BJ (cell line): ENCODE data around the gene ARHGAP25. TPM values are rescaled to one million over a fixed set of nuclear protein-coding genes. Genes with fewer than 3 reads are reported as not detected.
A peak's percentile ranks its signal among the peaks of the same experiment; 100 is the strongest.

Experiments used
- CTCF ChIA-PET: fragments of 350-600 bp; formaldehyde crosslinking; extraction: SDS; loops from one replicate; lab custom pipeline; 2021; ENCODE audit warnings: antibody characterized with exemption, inconsistent platforms; lab: Yijun Ruan, JAX
- POLR2A ChIA-PET: fragments of 300-600 bp; sonication (Branson Sonifier 250); formaldehyde crosslinking; extraction: SDS; loops from one replicate; lab custom pipeline; 2021; ENCODE audit warnings: antibody characterized with exemption; lab: Charles Lee
- DNase-seq: peaks from one replicate; pipeline ENCODE4 v3.0.0-alpha.2; 2011; ENCODE audit warnings: low read depth
- H3K27me3 ChIP-seq: 2 replicates; pipeline ENCODE4 v1.6.0; 2011; ENCODE audit warnings: low read length; ENCODE audit not compliant: control insufficient read depth, insufficient read depth
- H3K36me3 ChIP-seq: 2 replicates; pipeline ENCODE4 v1.5.1; 2011; ENCODE audit warnings: low read length; ENCODE audit not compliant: control insufficient read depth, insufficient read depth
- H3K4me3 ChIP-seq: 2 replicates; pipeline ENCODE4 v1.5.1; 2011; ENCODE audit warnings: low read depth, mild to moderate bottlenecking, control low read depth, low read length
- polyA plus RNA-seq: library from polyadenylated mRNA; depleted of rRNA; stranded (reverse); fragments of >200 nt; gene quantifications from 2 replicates; pipeline ENCODE4 v1.2.3, GENCODE V29; 2011
- TF ChIP-seq, protein P1 (sequence below): IDR thresholded peaks from 2 replicates; pipeline ENCODE4 v1.5.1; 2011; ENCODE audit warnings: low read depth, mild to moderate bottlenecking, control low read depth, inconsistent platforms, low read length, moderate library complexity; ENCODE audit not compliant: insufficient read depth

The ARHGAP25 gene
- polyA plus RNA-seq, 1 experiment: not detected

DNA sequence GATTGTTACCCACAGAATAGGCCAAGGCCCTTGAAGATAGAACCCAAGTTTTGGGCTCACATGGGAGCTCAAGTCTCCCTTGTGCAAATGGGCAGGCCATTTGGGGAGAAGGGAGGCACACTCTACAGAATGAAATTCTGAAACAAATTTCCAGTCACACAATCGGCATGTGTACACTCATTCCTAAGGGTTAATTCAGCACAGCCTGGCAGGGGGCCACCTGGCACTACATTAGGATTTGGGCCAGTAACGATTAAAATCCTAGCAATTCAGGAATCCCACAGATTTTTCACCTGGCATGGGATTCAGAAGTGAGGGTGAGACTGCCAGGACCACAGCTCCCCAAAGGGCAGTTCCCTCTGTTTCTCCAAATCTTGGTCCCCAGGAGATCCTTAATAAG lies 90.2 kb downstream of the ARHGAP25 start:
- Histone ChIP-seq H3K4me3 (no peak overlapping the region), H3K36me3 (no peaks in the 10 kb centered on the region), H3K27me3 (no peaks in the 10 kb centered on the region)
- no peak for DNase-seq
- ChIA-PET POLR2A (no interaction called here), CTCF (interaction anchor here (0.9 to 1.3 kb wide), 2 partner anchors 14 to 73 kb away, joined by 3 to 4 read pairs; no protein-coding TSS in a partner anchor)
- TF ChIP-seq, protein P1, sequence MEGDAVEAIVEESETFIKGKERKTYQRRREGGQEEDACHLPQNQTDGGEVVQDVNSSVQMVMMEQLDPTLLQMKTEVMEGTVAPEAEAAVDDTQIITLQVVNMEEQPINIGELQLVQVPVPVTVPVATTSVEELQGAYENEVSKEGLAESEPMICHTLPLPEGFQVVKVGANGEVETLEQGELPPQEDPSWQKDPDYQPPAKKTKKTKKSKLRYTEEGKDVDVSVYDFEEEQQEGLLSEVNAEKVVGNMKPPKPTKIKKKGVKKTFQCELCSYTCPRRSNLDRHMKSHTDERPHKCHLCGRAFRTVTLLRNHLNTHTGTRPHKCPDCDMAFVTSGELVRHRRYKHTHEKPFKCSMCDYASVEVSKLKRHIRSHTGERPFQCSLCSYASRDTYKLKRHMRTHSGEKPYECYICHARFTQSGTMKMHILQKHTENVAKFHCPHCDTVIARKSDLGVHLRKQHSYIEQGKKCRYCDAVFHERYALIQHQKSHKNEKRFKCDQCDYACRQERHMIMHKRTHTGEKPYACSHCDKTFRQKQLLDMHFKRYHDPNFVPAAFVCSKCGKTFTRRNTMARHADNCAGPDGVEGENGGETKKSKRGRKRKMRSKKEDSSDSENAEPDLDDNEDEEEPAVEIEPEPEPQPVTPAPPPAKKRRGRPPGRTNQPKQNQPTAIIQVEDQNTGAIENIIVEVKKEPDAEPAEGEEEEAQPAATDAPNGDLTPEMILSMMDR: no peak

- TF ChIP-seq, protein P1: no peak
- ChIA-PET CTCF (interaction anchor here (1.2 kb wide), 1 partner anchor 12 kb away, joined by 3 read pairs; no protein-coding TSS in a partner anchor), POLR2A (no interaction called here)
Observed at GRCh38 chr2:68825866-68826265, 91.3 kb downstream of the ARHGAP25 start.

GRCh38 chr2:68827666-68828065 lies 93.1 kb downstream of the ARHGAP25 start:
- Histone ChIP-seq H3K27me3 (no peaks in the 10 kb centered on the region), H3K36me3 (no peaks in the 10 kb centered on the region), H3K4me3 (no peak overlapping the region)
- no peak for DNase-seq
- POLR2A ChIA-PET: no interaction called here
- TF ChIP-seq, protein P1: no peak
- CTCF ChIA-PET: no interaction called here

More at GRCh38 chr2:68825866-68826265, 91.3 kb downstream of the ARHGAP25 start:
- H3K36me3 ChIP-seq: no peaks in the 10 kb centered on the region
- no peak for DNase-seq
- no peaks in the 10 kb centered on the region for H3K27me3 ChIP-seq
- H3K4me3 ChIP-seq: no peak overlapping the region

GRCh38 chr2:68828887-68829708 lies 94.5 kb downstream of the ARHGAP25 start:
- H3K4me3 ChIP-seq: no peak overlapping the region
- ChIA-PET CTCF (interaction anchor here (1.0 to 1.9 kb wide), 3 partner anchors 10 to 97 kb away, joined by 3 to 13 read pairs (median 7); no protein-coding TSS in a partner anchor), POLR2A (no interaction called here)
- DNase-seq: peak; percentile 82
- no peaks in the 10 kb centered on the region for H3K36me3 ChIP-seq
- H3K27me3 ChIP-seq: no peaks in the 10 kb centered on the region
- TF ChIP-seq, protein P1: no peak

DNA sequence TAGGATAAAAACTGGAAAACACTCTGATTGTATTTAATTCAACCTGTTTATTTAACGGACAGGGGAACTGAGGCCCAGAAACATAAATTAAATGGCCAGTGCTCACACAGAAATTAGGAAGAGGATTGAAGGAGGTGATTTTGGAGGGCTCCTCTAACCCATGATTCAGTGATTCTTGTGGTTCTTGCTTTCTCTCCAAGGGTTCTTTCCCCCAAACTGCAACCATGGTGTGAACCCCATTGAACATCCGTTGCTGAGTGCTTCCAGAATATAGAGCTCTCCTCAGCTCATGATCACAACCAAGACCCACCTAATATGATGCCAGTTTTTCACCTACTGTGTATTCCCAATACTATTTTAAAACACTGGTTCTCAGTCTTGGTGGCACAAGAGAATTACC lies 95.1 kb downstream of the ARHGAP25 start:
- H3K4me3 ChIP-seq: no peak overlapping the region
- ChIA-PET POLR2A (no interaction called here), CTCF (interaction anchor here (1.0 to 1.9 kb wide), 3 partner anchors 9 to 97 kb away, joined by 3 to 13 read pairs (median 5); no protein-coding TSS in a partner anchor)
- no peak for DNase-seq
- H3K36me3 ChIP-seq: no peaks in the 10 kb centered on the region
- TF ChIP-seq, protein P1: no peak
- no peaks in the 10 kb centered on the region for H3K27me3 ChIP-seq
